AG09309 (cell line): Measurements from ENCODE around the gene DDX39B.

Experiments
- DNase-seq: peaks from one replicate; pipeline ENCODE4 v3.0.0-alpha.2; 2010; ENCODE audit warnings: low read depth
- H3K4me3 ChIP-seq: 2 replicates; pipeline ENCODE4 v1.5.1; 2011; ENCODE audit warnings: mild to moderate bottlenecking, low read depth, low read length, moderate library complexity; ENCODE audit not compliant: control insufficient read depth
- TF ChIP-seq, protein P1 (sequence below): IDR thresholded peaks from 2 replicates; pipeline ENCODE4 v1.5.1; 2011; ENCODE audit warnings: mild to moderate bottlenecking, low read depth, low read length, inconsistent platforms; ENCODE audit not compliant: insufficient read depth, control insufficient read depth; ENCODE audit errors: missing control alignments

The DDX39B gene

DNA sequence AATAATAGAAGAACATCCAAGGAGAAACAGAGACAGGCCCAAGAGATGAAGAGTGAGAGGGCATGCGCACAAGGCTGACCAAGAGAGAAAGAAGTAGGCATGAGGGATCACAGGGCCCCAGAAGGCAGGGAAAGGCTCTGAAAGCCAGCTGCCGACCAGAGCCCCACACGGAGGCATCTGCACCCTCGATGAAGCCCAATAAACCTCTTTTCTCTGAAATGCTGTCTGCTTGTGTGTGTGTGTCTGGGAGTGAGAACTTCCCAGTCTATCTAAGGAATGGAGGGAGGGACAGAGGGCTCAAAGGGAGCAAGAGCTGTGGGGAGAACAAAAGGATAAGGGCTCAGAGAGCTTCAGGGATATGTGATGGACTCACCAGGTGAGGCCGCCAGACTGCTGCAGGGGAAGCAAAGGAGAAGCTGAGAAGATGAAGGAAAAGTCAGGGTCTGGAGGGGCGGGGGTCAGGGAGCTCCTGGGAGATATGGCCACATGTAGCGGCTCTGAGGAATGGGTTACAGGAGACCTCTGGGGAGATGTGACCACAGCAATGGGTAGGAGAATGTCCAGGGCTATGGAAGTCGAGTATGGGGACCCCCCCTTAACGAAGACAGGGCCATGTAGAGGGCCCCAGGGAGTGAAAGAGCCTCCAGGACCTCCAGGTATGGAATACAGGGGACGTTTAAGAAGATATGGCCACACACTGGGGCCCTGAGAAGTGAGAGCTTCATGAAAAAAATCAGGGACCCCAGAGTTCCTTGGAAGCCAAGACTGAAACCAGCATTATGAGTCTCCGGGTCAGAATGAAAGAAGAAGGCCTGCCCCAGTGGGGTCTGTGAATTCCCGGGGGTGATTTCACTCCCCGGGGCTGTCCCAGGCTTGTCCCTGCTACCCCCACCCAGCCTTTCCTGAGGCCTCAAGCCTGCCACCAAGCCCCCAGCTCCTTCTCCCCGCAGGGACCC is 32.6 kb upstream of the DDX39B start:
- TF ChIP-seq, protein P1, sequence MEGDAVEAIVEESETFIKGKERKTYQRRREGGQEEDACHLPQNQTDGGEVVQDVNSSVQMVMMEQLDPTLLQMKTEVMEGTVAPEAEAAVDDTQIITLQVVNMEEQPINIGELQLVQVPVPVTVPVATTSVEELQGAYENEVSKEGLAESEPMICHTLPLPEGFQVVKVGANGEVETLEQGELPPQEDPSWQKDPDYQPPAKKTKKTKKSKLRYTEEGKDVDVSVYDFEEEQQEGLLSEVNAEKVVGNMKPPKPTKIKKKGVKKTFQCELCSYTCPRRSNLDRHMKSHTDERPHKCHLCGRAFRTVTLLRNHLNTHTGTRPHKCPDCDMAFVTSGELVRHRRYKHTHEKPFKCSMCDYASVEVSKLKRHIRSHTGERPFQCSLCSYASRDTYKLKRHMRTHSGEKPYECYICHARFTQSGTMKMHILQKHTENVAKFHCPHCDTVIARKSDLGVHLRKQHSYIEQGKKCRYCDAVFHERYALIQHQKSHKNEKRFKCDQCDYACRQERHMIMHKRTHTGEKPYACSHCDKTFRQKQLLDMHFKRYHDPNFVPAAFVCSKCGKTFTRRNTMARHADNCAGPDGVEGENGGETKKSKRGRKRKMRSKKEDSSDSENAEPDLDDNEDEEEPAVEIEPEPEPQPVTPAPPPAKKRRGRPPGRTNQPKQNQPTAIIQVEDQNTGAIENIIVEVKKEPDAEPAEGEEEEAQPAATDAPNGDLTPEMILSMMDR = no peak
- DNase-seq = no peak
- H3K4me3 ChIP-seq = no peak overlapping the region

DNA sequence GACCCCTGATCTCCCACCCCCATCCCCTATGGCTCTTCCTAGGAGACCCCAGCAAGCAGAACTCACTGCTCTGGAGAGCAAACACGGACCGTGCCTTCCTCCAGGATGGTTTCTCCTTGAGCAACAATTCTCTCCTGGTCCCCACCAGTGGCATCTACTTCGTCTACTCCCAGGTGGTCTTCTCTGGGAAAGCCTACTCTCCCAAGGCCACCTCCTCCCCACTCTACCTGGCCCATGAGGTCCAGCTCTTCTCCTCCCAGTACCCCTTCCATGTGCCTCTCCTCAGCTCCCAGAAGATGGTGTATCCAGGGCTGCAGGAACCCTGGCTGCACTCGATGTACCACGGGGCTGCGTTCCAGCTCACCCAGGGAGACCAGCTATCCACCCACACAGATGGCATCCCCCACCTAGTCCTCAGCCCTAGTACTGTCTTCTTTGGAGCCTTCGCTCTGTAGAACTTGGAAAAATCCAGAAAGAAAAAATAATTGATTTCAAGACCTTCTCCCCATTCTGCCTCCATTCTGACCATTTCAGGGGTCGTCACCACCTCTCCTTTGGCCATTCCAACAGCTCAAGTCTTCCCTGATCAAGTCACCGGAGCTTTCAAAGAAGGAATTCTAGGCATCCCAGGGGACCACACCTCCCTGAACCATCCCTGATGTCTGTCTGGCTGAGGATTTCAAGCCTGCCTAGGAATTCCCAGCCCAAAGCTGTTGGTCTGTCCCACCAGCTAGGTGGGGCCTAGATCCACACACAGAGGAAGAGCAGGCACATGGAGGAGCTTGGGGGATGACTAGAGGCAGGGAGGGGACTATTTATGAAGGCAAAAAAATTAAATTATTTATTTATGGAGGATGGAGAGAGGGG is 31.7 kb upstream of the DDX39B start:
- no peak for DNase-seq
- H3K4me3 ChIP-seq = no peak overlapping the region
- TF ChIP-seq, protein P1 = no peak

DNA sequence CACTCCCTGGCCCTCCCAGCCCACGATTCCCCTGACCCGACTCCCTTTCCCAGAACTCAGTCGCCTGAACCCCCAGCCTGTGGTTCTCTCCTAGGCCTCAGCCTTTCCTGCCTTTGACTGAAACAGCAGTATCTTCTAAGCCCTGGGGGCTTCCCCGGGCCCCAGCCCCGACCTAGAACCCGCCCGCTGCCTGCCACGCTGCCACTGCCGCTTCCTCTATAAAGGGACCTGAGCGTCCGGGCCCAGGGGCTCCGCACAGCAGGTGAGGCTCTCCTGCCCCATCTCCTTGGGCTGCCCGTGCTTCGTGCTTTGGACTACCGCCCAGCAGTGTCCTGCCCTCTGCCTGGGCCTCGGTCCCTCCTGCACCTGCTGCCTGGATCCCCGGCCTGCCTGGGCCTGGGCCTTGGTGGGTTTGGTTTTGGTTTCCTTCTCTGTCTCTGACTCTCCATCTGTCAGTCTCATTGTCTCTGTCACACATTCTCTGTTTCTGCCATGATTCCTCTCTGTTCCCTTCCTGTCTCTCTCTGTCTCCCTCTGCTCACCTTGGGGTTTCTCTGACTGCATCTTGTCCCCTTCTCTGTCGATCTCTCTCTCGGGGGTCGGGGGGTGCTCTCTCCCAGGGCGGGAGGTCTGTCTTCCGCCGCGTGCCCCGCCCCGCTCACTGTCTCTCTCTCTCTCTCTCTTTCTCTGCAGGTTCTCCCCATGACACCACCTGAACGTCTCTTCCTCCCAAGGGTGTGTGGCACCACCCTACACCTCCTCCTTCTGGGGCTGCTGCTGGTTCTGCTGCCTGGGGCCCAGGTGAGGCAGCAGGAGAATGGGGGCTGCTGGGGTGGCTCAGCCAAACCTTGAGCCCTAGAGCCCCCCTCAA is 30.5 kb upstream of the DDX39B start, which contains the start of gene LTA:
Gene LTA (plus strand): TSS at position 249 of the 871 bp plus-strand sequence. CDS start 454 bp downstream, at position 703.
- H3K4me3 ChIP-seq = no peak within 1 kb of the TSS
- DNase-seq = no peak

DNA sequence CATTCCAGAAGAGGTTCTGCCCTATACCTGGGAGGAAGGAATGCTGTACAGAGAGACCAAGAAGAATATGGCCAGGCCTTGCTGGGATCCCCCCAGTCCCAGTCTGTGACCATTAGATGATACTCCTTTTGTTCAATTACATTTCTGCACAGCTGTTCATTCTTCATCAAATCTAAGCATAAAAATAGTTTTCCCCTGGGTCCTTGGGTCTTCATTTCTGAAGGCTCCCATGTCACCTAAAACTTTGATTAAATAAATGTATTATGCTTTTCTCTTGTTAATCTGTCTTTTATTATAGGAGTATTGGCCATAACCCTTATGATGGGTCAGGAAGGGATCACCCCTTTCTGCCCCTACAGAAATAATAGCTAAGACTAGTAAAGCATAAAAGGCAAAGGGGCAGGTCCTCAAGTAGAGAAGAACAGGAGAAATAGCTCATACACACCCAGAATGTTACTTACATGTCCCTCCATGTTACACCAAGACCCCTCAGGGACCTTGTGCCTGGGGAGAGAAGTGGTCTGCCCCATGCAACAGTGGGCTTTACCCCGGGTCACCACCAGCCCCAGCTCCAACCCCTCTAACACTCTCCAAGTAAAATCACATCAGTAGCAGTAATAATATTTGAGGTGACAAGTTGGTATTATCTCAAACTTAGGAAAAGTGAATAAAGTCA is 28.2 kb upstream of the DDX39B start:
- H3K4me3 ChIP-seq = no peak overlapping the region
- DNase-seq = no peak
- TF ChIP-seq, protein P1 = no peak

More for the DNA sequence above, 30.5 kb upstream of the DDX39B start, which contains the start of gene LTA:
- TF ChIP-seq, protein P1 = no peak

DNA sequence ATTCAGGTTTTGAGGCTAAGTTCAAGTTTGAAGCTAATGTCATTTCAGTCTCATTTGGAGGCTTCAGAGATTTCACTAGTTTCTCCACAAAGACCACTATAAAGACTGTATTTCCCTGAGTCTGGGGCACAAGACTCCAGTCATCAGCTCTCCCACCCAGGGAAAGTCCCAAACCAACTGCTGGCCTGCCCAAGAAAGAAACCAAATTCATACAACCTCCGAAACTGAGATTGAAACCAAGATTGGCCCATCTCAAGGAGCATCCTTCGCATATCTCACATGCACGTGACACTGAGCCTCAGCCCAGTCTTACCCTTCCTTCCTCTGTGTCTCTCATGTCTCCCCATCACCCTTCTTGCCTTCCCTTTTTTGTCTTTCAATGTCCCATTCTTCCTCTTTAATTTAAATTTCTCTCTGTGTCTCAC is 26.7 kb upstream of the DDX39B start:
- no peak overlapping the region for H3K4me3 ChIP-seq
- DNase-seq = no peak
- TF ChIP-seq, protein P1 = no peak
